ENCODE results near the gene BANF1. TPM values are rescaled to one million over a fixed set of nuclear protein-coding genes. Genes with fewer than 3 reads are reported as not detected.

Gene BANF1
- total and polyA plus RNA-seq, 9 donors, result 42.1 to 268 (median 207) TPM

DNA sequence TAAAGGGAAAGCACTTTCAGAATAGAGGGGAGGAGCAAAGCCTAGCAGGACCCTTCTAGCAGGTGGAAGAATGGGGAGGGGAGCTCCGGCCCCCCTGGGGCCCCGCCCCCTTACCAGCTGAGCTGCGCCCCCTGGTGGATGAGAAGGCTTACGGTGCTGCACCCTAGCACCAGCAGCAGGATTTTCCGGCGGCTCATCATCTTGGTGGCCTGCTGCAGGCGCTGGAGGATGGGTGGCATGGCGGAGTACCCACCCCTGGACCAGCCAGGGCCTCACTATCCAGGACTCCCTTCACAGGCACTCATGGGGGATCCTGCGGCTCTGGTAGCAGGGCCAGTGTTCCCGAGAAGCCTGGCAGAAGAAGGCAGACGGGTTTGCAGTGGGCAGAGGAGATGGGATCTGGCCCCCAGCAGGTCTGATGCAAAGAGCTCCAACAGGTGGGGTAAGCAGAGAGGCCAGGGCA is 42.9 kb downstream of the BANF1 start:
- intact Hi-C loops (cut with DNase I), result no loop called here

DNA sequence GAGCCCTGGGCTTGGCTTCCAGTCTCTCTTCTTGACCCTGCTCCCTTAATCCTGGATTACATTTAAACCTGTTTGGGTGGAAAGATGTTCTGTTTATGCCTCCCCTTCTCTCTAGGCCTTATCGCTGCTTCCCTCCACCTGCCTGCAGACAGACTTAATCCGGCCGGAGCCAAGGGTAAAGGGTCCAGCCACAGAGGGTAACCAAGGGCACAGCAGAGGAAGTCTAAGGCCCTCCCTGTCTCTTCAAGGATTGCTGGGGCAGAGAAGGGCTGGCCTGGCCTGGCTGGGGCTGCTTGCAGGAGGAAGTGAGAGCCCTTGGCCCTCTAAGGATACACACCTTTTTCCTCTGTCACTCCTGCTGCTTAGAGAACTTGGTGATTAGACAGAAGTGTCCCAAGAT is 44.6 kb downstream of the BANF1 start:
- no peak overlapping the region for H3K27ac ChIP-seq
- H3K4me1 ChIP-seq (ENCODE audit: insufficient read depth), result no peaks in the 10 kb centered on the region
- no peak for DNase-seq
- intact Hi-C loops (cut with DNase I), result no loop called here
- H3K4me3 ChIP-seq, result no peak overlapping the region
- no peaks in the 10 kb centered on the region for H3K27me3 ChIP-seq
- H3K36me3 ChIP-seq, result no peaks in the 10 kb centered on the region
- H3K9me3 ChIP-seq, result no peaks in the 10 kb centered on the region
- WGBS, 3 donors, result 90 to 95% (median 93%) methylated on average over 3 of the region's 3 CpGs
- TF ChIP-seq EP300 (IDR thresholded peaks at IDR 0.05) (no peak), POLR2A (IDR thresholded peaks at IDR 0.05) (no peak)
- TF ChIP-seq, protein P1, sequence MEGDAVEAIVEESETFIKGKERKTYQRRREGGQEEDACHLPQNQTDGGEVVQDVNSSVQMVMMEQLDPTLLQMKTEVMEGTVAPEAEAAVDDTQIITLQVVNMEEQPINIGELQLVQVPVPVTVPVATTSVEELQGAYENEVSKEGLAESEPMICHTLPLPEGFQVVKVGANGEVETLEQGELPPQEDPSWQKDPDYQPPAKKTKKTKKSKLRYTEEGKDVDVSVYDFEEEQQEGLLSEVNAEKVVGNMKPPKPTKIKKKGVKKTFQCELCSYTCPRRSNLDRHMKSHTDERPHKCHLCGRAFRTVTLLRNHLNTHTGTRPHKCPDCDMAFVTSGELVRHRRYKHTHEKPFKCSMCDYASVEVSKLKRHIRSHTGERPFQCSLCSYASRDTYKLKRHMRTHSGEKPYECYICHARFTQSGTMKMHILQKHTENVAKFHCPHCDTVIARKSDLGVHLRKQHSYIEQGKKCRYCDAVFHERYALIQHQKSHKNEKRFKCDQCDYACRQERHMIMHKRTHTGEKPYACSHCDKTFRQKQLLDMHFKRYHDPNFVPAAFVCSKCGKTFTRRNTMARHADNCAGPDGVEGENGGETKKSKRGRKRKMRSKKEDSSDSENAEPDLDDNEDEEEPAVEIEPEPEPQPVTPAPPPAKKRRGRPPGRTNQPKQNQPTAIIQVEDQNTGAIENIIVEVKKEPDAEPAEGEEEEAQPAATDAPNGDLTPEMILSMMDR (IDR thresholded peaks at IDR 0.05), result no peak

More for the DNA sequence above, 42.9 kb downstream of the BANF1 start:
- 9 to 14% (median 11%) methylated on average over 11 of the region's 11 CpGs for WGBS, 3 donors
- Histone ChIP-seq H3K27ac (no peak overlapping the region), H3K36me3 (no peaks in the 10 kb centered on the region), H3K4me3 (no peak overlapping the region), H3K27me3 (no peaks in the 10 kb centered on the region), H3K9me3 (no peaks in the 10 kb centered on the region), H3K4me1 (ENCODE audit: insufficient read depth) (no peaks in the 10 kb centered on the region)
- TF ChIP-seq, protein P1 (IDR thresholded peaks at IDR 0.05), result peak; percentile 63 to 83 (median 67)
- TF ChIP-seq EP300 (IDR thresholded peaks at IDR 0.05), result no peak
- peak; percentile 61 to 77 (median 71) for DNase-seq

DNA sequence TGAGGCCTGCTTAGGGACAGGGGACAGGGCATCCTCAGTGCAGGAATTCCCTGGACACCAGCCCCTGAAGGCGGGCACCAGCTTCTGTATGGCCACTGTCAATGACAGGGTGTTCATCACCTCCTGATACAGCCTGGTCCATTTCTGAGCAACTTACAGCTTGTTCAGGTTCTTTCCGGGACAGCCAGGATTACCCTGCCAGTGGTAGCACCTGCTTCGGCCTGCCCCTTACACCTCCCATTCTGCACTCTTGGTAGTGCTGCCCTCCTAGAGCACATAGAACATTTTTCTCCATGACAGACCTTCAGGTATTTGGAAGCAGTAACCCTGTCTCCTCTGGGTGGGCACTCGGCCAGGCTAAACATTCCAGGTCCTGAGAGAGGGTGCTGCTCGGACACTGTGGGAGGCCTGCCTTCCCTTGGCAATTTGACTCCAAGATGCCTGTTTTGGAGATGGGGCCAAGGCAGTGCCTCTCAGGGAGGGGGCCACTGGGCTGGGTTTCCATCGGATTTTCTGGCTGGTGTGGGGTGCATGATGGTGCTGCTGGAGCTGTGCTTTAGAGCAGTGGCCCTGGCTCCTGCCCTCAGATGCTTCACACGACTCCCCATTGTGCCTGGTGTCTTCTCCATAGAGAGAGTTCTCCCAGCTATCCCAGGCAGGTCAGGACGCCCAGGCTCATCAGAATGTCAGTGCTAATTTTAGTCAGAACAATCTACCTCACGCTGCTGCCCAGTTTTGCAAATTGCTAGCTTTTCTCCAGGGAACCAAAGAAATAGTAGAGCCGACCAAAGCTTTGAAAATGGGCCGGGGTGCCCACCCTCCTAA is 45.5 kb downstream of the BANF1 start:
- H3K36me3 ChIP-seq, result no peaks in the 10 kb centered on the region
- H3K27ac ChIP-seq, result no peak overlapping the region
- no peak overlapping the region for H3K4me3 ChIP-seq
- no peaks in the 10 kb centered on the region for H3K9me3 ChIP-seq
- H3K4me1 ChIP-seq (ENCODE audit: insufficient read depth), result no peaks in the 10 kb centered on the region
- 43 to 53% (median 50%) methylated on average over 11 of the region's 11 CpGs for WGBS, 3 donors
- DNase-seq, result no peak
- intact Hi-C loops (cut with DNase I), result no loop called here
- TF ChIP-seq, protein P1 (IDR thresholded peaks at IDR 0.05), result no peak
- no peak for TF ChIP-seq EP300 (IDR thresholded peaks at IDR 0.05)
- no peak for TF ChIP-seq POLR2A (IDR thresholded peaks at IDR 0.05)
- no peaks in the 10 kb centered on the region for H3K27me3 ChIP-seq

DNA sequence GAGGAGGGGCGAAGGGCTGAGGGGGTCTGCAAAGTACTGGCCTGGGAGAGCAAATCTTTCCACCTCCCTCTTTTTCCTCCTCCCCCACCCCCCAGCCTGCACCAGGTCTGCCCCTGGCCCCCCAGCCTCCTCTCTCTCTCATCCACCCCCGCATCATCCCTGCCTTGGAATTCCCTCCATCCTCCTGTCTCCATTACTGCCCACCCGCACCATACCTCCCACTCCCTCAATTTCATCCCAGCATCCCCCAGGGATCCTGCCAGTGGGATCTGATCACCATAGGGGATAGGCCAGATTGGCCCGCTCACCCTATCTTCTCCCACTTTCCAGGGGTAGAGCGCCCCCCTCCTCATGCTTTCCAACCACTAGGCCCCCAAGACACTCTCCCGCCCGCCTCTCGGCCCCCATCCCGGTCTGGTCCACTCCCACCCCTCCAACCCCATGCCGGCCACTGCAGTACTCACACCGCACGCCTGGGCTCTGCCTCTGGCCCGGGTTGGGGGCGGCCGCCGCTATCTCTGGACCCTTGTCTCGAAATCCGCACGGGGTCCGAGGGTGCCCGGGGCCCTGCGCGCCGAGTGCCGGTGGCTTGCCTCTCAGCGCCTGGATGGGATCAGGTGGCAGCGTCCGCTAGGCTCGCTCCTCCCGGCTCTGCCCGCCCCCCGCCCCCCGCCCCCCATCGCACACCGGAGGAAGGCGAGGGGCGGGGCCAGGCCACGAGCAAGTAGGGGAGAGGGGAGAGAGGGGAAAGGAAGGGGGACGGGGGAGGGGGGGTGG is 46.4 kb downstream of the BANF1 start, which contains the start of gene GAL3ST3:
TSS of gene GAL3ST3 (minus strand) at position 615 of the 777 bp plus-strand sequence. CDS start 3,746 bp downstream, outside the sequence.
- no peaks in the 10 kb centered on the region for H3K36me3 ChIP-seq
- peaks cover 4% of the 10 kb centered on the region for H3K4me1 ChIP-seq (ENCODE audit: insufficient read depth)
- WGBS, 3 donors, result 4 to 8% (median 6%) methylated on average over 24 to 39 of the region's 39 CpGs
- no peaks in the 10 kb centered on the region for H3K27me3 ChIP-seq
- no peaks in the 10 kb centered on the region for H3K9me3 ChIP-seq
- DNase-seq, result peak in 1 of 5 donors; percentile 37
- H3K4me3 ChIP-seq, result peak within 1 kb of the TSS; percentile 25
- no peak for TF ChIP-seq EP300 (IDR thresholded peaks at IDR 0.05)
- TF ChIP-seq, protein P1 (IDR thresholded peaks at IDR 0.05), result no peak
- TF ChIP-seq POLR2A (IDR thresholded peaks at IDR 0.05), result no peak
- intact Hi-C loops (cut with DNase I), result no loop called here
- H3K27ac ChIP-seq, result no peak within 1 kb of the TSS
